ENCODE results near the gene NCAM2. TPM values are rescaled to one million over a fixed set of nuclear protein-coding genes. Genes with fewer than 3 reads are reported as not detected.
"Not testable (repeated sequence)": the region's sequence is repeated elsewhere in the genome, so short reads cannot be mapped to it uniquely, and the experiment has no call there.

The NCAM2 gene
- total RNA-seq, 1 experiment from 2014 or later, result not detected

GRCh38 chr21:21404261-21404660 lies 406.1 kb downstream of the NCAM2 start:
- H2AFZ ChIP-seq (ENCODE audit: low read depth, low read length, poor library complexity, severe bottlenecking); ATAC-seq; BruUV-seq (replicated peaks); DNase-seq (ENCODE audit: low read depth, low spot score); H3K9me2 ChIP-seq (ENCODE audit: insufficient read depth); H3K4me1 ChIP-seq (ENCODE audit: control insufficient read depth in 1 of 2, insufficient read depth in 2 of 2, low read length in 2 of 2); H3K27ac ChIP-seq (ENCODE audit: low read depth, low read length); H3K36me3 ChIP-seq (ENCODE audit: control insufficient read depth in 1 of 2, insufficient read depth in 2 of 2, low read length in 2 of 2); POLR2A ChIA-PET; H3K4me2 ChIP-seq (ENCODE audit: low read length); RAD21 ChIA-PET (ENCODE audit: low non-redundant PET in 1 of 2, low total read pairs in 2 of 2, uncharacterized antibody in 2 of 2, unreplicated experiment in 2 of 2); CTCF ChIA-PET; H3K79me2 ChIP-seq (ENCODE audit: insufficient read depth, low read length); H3K27me3 ChIP-seq (ENCODE audit: insufficient read depth, low read length); H4K20me1 ChIP-seq (ENCODE audit: insufficient read depth); H3K9ac ChIP-seq (ENCODE audit: low read length); intact Hi-C loops (cut with micrococcal nuclease); H3K4me3 ChIP-seq (replicated peaks in 1 of 2; ENCODE audit: low read depth in 1 of 2, low read length in 2 of 2): not testable (repeated sequence)
- H3K9me3 ChIP-seq (ENCODE audit: control insufficient read depth in 1 of 2, insufficient read depth in 1 of 2, low read depth in 1 of 2, low read length in 2 of 2), result peaks cover 0 to 42% of the 10 kb centered on the region in 2 experiments; a peak in 2 of 4 replicates

DNA sequence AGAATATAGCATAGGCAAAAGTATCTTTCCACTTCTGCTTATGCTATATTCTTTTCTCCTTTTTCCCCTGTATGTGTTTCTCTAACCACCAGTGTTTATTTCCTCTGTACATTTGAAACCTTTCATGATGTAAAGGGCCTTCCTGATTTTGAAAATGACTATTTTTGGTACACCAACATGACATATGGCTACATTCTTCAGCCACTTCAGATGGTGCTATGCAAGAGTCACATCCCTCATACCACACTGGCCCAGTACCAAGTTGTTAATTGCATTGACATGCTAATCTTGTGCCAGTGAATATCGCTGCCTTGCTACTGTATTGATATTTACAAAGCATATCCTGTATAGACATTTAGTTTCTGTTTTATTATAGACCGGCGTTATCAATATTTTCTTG lies 408.7 kb downstream of the NCAM2 start:
- ChIA-PET POLR2A (no interaction called here), CTCF (no interaction called here), RAD21 (ENCODE audit: low non-redundant PET in 1 of 2, low total read pairs in 2 of 2, uncharacterized antibody in 2 of 2, unreplicated experiment in 2 of 2) (no interaction called here)
- Histone ChIP-seq H3K4me1 (ENCODE audit: control insufficient read depth in 1 of 2, insufficient read depth in 2 of 2, low read length in 2 of 2) (no peaks in the 10 kb centered on the region), H3K9me2 (ENCODE audit: insufficient read depth) (no peaks in the 10 kb centered on the region), H3K4me2 (ENCODE audit: low read length) (no peak overlapping the region), H3K79me2 (ENCODE audit: insufficient read depth, low read length) (no peaks in the 10 kb centered on the region), H3K9ac (ENCODE audit: low read length) (no peak overlapping the region), H3K9me3 (ENCODE audit: control insufficient read depth in 1 of 2, insufficient read depth in 1 of 2, low read depth in 1 of 2, low read length in 2 of 2) (peaks cover 6 to 28% of the 10 kb centered on the region in 2 experiments; a peak in 3 of 4 replicates), H4K20me1 (ENCODE audit: insufficient read depth) (no peaks in the 10 kb centered on the region), H3K27me3 (ENCODE audit: insufficient read depth, low read length) (no peaks in the 10 kb centered on the region), H3K36me3 (ENCODE audit: control insufficient read depth in 1 of 2, insufficient read depth in 2 of 2, low read length in 2 of 2) (no peaks in the 10 kb centered on the region), H2AFZ (ENCODE audit: low read depth, low read length, poor library complexity, severe bottlenecking) (no peak overlapping the region), H3K4me3 (replicated peaks in 1 of 2; ENCODE audit: low read depth in 1 of 2, low read length in 2 of 2) (no peak overlapping the region), H3K27ac (ENCODE audit: low read depth, low read length) (no peak overlapping the region)
- intact Hi-C loops (cut with micrococcal nuclease), result no loop called here
- DNase-seq (ENCODE audit: low read depth, low spot score), result no peak
- no peak for TF ChIP-seq SIN3A (IDR thresholded peaks at IDR 0.05; ENCODE audit: low read depth)
- no peak for TF ChIP-seq CBX3 (IDR thresholded peaks at IDR 0.05; ENCODE audit: low read depth)
- no peak for TF ChIP-seq TCF7L2 (IDR thresholded peaks at IDR 0.05; ENCODE audit: borderline replicate concordance, extremely low read depth, insufficient read depth, insufficient read length)
- TF ChIP-seq, protein P1, sequence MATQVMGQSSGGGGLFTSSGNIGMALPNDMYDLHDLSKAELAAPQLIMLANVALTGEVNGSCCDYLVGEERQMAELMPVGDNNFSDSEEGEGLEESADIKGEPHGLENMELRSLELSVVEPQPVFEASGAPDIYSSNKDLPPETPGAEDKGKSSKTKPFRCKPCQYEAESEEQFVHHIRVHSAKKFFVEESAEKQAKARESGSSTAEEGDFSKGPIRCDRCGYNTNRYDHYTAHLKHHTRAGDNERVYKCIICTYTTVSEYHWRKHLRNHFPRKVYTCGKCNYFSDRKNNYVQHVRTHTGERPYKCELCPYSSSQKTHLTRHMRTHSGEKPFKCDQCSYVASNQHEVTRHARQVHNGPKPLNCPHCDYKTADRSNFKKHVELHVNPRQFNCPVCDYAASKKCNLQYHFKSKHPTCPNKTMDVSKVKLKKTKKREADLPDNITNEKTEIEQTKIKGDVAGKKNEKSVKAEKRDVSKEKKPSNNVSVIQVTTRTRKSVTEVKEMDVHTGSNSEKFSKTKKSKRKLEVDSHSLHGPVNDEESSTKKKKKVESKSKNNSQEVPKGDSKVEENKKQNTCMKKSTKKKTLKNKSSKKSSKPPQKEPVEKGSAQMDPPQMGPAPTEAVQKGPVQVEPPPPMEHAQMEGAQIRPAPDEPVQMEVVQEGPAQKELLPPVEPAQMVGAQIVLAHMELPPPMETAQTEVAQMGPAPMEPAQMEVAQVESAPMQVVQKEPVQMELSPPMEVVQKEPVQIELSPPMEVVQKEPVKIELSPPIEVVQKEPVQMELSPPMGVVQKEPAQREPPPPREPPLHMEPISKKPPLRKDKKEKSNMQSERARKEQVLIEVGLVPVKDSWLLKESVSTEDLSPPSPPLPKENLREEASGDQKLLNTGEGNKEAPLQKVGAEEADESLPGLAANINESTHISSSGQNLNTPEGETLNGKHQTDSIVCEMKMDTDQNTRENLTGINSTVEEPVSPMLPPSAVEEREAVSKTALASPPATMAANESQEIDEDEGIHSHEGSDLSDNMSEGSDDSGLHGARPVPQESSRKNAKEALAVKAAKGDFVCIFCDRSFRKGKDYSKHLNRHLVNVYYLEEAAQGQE (IDR thresholded peaks at IDR 0.05; ENCODE audit: low read depth), result no peak
- no peak for TF ChIP-seq EGR1 (IDR thresholded peaks at IDR 0.05; ENCODE audit: low read depth)
- no peak for TF ChIP-seq JUND (IDR thresholded peaks at IDR 0.05)
- TF ChIP-seq SP1 (IDR thresholded peaks at IDR 0.05; ENCODE audit: low read depth), result no peak
- no peak for TF ChIP-seq ZNF274 (IDR thresholded peaks at IDR 0.05; ENCODE audit: low read depth, low read length)
- no peak for TF ChIP-seq RAD21 (IDR thresholded peaks at IDR 0.05; ENCODE audit: low read depth)
- no peak for TF ChIP-seq POLR2AphosphoS5 (IDR thresholded peaks at IDR 0.05; ENCODE audit: low read depth, low read length)
- no peak for TF ChIP-seq POLR2A (IDR thresholded peaks at IDR 0.05; ENCODE audit: borderline replicate concordance, extremely low read depth, insufficient read depth, insufficient read length)
- BruUV-seq (replicated peaks), result no TSS peak
- ATAC-seq, result no peak

All from HCT116 (cell line).